HG03378 (cell line): ENCODE data around the gene ZNF32.
A peak's percentile ranks its signal among the peaks of the same experiment; 100 is the strongest.

Experiments used
- ATAC-seq: cut with Tn5 transposase; IDR thresholded peaks from one replicate; pipeline ENCODE4 v1.9.1; 2021; ENCODE audit warnings: mild to moderate bottlenecking, moderate library complexity; ENCODE audit not compliant: unreplicated experiment

ZNF32 gene, protein sequence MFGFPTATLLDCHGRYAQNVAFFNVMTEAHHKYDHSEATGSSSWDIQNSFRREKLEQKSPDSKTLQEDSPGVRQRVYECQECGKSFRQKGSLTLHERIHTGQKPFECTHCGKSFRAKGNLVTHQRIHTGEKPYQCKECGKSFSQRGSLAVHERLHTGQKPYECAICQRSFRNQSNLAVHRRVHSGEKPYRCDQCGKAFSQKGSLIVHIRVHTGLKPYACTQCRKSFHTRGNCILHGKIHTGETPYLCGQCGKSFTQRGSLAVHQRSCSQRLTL

DNA sequence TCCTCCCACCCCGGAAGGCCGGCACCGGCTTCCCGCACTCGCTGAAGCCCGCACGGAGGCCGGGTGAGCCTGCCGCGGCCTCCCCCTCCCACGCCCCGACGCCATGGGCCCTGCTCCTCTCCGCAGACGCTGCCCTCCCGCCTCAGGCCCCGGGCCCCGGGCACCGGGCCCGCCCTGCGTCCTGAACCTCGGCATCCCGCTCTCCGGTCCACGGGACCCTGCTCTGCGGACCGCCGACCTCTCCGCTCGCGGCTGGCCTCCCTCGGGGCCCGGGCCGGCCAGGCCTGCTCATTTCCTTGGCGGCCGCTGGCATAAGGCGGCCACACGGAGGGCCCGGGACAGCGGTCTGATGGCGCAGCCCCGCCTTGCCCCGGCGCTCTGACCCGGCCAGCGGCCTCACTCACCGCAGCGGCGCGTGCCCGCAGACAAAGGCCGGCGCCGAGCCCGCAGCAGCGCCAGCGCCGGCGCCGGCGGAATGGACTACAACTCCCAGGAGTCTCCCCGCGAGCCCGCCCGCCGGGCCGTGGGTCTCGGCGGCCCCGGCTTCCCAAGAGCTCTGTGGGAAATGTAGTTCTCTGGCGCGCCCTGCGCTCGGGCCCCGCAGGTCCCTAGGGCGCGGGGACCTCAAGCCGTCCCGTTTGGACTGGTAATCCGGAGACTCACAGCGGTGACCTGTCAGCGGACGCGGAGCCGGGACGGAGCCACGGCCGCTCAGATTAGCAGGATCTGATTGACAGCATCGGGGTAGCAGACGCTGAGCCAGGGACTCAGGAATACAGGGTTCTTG lies at the start of gene ZNF32:
Gene ZNF32 (minus strand): TSS at position 484 of the 787 bp plus-strand sequence. CDS start 2,748 bp downstream, outside the sequence.
- peak; percentile 98 for ATAC-seq

GRCh38 chr10:43698156-43698555 lies 49.5 kb upstream of the ZNF32 start:
- no peak for ATAC-seq

GRCh38 chr10:43696909-43697483 lies 48.3 kb upstream of the ZNF32 start:
- ATAC-seq, result no peak

- no peak for ATAC-seq
These were observed 47.0 kb upstream of the ZNF32 start for GRCh38 chr10:43695730-43696129.

DNA sequence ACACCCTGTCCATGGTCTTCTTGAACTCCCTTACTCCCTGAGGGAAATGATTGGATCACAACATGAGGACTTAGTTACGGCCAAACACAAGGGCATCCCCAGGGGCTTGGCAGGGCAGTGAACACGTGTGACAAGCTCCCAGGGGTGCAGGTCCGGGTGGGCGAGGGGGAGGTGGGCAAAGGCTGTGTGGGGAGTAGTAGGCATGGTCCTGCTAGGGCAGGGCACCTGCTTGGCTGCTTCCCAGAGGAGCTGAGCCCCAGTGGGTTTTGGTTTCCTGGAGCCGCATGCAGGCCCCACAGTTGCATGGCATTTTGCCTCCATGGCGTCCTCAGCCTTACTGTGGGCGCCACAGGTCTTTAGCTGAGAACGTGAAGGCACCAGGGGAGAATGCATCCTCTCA lies 46.6 kb upstream of the ZNF32 start:
- ATAC-seq, result no peak

- no peak for ATAC-seq
These were observed 45.8 kb upstream of the ZNF32 start for GRCh38 chr10:43694526-43694925.

DNA sequence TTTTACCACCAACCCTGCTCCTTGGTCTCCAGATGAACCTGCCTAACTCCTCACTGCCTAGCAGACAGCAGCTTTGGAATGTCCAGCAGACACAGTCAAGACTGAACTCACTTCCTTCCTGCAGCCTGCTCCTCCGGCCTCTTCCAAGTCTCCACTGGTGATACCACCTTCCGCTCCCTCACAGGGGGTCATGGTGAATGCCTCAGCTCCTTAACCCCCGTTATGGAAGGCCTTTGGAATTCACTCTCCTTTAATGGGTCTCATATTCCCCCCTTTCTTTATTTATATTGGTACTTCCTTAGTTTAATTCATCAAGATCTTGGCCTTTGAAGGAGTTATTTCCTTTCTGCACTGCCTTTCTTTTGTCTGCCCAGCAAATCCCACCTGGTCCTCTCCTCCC lies 44.9 kb upstream of the ZNF32 start:
- no peak for ATAC-seq

GRCh38 chr10:43692051-43692825 lies 43.6 kb upstream of the ZNF32 start:
- no peak for ATAC-seq

GRCh38 chr10:43691485-43691884 lies 42.8 kb upstream of the ZNF32 start:
- ATAC-seq, result no peak

DNA sequence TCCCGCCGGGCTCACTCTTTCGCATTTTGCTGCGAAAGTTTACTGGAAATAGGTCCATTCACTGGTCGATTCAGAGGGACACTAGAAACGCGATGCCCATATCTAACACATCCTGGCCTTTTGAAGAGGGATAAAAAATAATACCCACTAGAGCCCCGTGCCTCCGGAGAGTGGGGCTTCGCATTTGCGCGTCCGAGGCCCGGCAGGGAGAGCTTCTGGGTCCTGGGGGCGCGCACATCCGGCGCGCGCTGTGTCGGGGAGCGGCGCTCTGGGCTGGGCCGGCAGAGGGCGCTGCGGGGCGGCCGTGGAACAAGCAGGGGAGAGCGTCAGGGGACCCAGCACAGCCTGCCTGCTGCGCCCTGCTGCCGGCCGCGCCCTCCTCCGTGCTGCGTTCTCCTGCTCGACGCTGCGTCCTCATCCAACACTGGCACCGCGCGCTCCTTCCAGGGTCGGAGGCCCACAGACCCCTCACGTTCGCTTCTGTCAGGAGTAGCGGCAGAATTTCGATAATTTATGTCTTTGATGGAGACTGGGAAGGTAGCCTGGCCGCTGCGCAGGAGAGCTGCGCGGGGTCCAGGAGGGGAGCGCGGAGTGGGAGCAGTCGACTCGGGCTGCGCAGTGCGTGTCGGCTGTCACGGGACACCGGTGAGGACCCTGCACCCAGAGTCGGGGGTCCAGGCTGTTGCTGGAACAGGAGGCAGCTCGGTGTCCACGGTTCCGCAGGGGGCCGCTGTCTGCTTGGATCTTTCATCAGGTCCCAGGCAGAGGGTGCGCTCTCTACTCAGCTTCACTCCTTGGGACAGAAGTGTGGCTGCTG lies 41.5 kb upstream of the ZNF32 start:
- peak; percentile 95 for ATAC-seq

DNA sequence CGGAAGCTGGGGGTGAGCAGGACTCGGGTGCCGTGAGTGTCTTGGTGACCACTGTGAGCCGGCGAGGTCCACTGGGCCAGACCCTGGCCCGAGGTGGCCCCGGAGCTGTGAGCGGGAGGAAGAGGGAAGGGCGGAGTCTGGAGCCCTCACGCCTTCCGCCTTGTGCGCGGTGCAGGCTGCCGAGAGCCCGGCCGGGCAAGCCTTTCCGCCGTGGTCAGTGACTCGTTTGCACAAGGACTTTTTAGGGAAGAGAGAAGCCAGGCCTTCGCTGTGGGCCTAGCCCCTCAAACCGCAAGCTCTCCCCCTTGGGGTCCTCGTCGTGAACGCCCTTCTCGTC lies 40.9 kb upstream of the ZNF32 start:
- ATAC-seq, result no peak

DNA sequence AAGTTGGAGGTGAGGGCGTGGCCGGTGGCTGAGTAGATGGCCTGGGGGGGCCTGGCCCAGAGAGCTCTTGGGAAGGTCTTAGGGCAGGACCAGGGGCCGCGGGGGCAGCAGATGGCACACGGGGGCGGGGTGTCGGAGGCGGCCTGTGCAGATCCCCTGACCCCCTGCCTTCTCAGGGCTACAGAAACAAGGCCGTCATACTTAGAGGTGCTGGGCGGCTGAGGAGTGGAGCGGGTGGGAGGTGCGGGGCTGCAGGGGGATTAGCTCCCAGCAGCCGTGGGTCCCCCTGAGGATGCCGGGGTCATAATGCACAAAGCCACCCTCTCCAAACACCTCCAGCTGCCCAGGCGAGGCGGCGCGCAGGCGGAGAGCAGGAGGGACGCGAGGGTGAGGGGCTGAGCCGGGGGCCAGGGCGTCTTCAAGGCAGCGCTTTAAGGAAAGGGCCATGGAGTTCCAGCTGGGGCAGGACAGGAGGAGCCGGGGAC lies 40.4 kb upstream of the ZNF32 start:
- ATAC-seq, result no peak

- ATAC-seq, result no peak
These were observed 39.7 kb upstream of the ZNF32 start for GRCh38 chr10:43688348-43688892.

DNA sequence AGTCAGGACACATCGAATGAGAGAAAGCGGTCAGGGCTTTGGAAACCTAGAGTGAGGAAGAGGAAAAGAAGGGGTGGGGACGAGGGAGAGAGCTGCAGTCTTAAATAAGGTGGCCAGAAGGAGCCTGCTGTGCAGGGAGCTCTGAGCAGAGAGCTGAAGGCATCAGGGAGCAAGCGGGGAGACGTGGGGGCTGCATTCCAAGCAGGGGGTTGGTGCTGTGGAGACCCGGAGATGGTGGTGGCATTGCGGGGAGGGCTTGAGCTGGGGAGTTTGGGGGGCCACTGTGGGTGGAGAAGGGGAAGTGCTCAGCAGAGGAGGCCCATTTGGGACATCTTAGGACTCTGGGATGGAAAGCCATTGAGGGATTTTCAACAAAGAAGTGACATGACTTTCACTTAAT lies 38.7 kb upstream of the ZNF32 start:
- ATAC-seq, result no peak

DNA sequence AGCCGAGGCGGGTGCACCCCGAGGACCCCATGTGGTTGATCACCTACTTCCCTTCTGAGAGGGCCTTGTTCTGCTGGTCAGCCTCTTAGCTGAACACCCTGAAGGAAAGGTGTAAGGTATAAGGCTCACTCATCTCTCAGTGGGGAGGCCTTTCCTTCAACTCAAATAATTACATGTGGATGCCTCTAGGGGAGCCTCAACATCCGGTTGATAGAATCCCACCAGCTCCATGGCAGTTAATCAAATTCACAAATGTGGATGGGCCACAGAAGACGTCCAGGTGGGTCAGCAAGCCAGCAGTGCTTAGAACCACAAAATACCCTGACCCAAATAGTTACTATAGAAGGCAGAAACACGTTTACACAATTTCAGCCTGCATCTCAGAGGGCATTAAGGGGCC lies 37.7 kb upstream of the ZNF32 start:
- no peak for ATAC-seq

GRCh38 chr10:43685744-43686143 lies 37.1 kb upstream of the ZNF32 start:
- no peak for ATAC-seq

- ATAC-seq, result no peak
These were observed 35.5 kb upstream of the ZNF32 start for GRCh38 chr10:43684292-43684559.

DNA sequence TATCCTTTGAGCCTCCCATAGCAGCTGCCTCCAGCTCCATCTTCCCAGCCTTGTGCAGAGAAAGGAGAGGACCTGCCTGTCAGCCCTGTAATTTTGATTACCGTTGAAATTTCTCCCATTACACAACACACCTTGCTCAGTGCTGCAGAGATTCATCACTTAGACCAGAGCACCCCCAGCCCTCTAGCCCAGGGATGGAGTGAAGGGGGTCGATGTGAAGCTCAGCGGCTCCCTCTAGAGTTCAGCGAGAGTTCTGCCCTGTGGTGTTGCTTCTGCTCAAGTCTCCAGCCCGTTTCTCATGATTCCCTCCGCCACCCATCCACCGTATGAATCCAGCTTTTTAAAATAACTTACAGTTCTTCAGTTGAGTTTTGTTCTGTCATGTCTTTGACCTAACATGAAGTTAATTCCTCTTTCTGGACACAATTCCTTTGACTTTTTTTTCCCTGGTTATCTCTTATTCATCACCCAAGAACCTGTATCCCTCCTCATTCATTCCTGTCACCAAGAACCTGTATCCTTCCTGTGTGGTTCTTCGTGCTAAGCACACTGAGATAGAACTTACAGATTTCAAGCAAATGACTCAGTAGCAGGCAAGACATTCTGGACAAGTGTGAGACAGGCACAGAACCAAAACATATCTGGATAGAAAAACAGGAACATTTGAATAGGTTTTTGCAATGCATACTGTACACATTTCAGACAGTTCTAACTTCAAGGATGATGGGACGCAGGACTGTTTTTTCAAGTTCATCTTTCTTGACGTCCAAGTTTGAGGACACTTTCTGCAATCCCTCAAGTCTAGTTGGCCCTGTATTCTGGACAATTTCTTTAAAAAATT lies 35.0 kb upstream of the ZNF32 start:
- no peak for ATAC-seq

- ATAC-seq, result no peak
These were observed 34.3 kb upstream of the ZNF32 start for GRCh38 chr10:43682956-43683355.

GRCh38 chr10:43681721-43682120 lies 33.0 kb upstream of the ZNF32 start:
- no peak for ATAC-seq
